Measurements from ENCODE around the gene LIPM. TPM values are rescaled to one million over a fixed set of nuclear protein-coding genes. Genes with fewer than 3 reads are reported as not detected.

The LIPM gene
- polyA plus RNA-seq, 3 donors: not detected

DNA sequence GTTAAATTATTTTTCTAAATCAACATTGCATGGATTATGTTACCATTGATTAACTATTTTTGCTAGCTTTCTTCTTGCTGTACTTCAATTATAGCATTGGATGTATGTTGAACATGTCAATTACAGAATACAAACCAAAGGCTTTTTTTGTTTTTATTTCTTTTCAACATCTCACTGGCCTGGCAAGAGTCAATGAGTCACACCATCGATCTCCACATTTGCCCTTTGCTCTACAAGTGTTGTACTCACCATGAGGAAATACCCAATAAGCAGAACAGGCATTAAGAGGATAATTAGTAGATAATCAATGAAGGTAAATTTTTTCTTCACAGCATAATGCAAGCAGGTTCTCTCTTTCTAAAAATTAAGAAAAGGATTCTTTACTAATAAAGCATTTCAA is 25.8 kb downstream of the LIPM start:
- Histone ChIP-seq H3K36me3 (replicated peaks in 1 of 2; ENCODE audit: control insufficient read depth in 1 of 2, insufficient read depth in 2 of 2, low read length in 2 of 2) (peaks cover 5 to 68% of the 10 kb centered on the region in 2 donors), H3K79me2 (ENCODE audit: insufficient read depth, low read length) (no peaks in the 10 kb centered on the region), H4K20me1 (ENCODE audit: insufficient read depth, low read length) (no peaks in the 10 kb centered on the region), H3K4me3 (replicated peaks in 1 of 3; ENCODE audit: low read depth in 2 of 3, low read length in 3 of 3) (no peak overlapping the region), H3K9me3 (replicated peaks in 1 of 2; ENCODE audit: control insufficient read depth in 1 of 2, insufficient read depth in 1 of 2, low read length in 2 of 2) (no peaks in the 10 kb centered on the region), H3K4me1 (ENCODE audit: control insufficient read depth in 1 of 2, insufficient read depth in 2 of 2, low read length in 2 of 2) (peaks cover 7 to 9% of the 10 kb centered on the region in 2 donors), H3K9ac (ENCODE audit: insufficient read depth, low read length, poor library complexity, severe bottlenecking) (no peak overlapping the region), H3K27ac (ENCODE audit: low read depth in 1 of 2, low read length in 2 of 2) (no peak overlapping the region), H2AFZ (ENCODE audit: insufficient read depth, low read depth, low read length, poor library complexity, severe bottlenecking) (no peak overlapping the region), H3K4me2 (replicated peaks; ENCODE audit: extremely low read depth, low read length, poor library complexity, severe bottlenecking) (no peak overlapping the region), H3K27me3 (ENCODE audit: control insufficient read depth in 2 of 2, insufficient read depth in 2 of 2, low read length in 2 of 2) (no peaks in the 10 kb centered on the region)
- TF ChIP-seq CTCF (IDR thresholded peaks at IDR 0.05): no peak
- Mint-ChIP-seq H3K27me3 (ENCODE audit: low read depth in 3 of 3) (no peaks in the 10 kb centered on the region), H3K4me1 (peaks cover 6% of the 10 kb centered on the region), H3K27ac (no peak overlapping the region), H3K4me3 (no peak overlapping the region), H3K9me3 (no peaks in the 10 kb centered on the region), H3K36me3 (peaks cover 61 to 67% of the 10 kb centered on the region in 2 donors)
- intact Hi-C loops (cut with micrococcal nuclease): no loop called here
- DNase-seq: no peak
- WGBS (ENCODE audit: insufficient coverage): no CpG with 5 or more reads among the region's 1 CpG

GRCh38 chr10:88830643-88831268 is 28.2 kb downstream of the LIPM start:
- no peaks in the 10 kb centered on the region for H3K9me3 Mint-ChIP-seq
- 100% methylated on average over 5 of the region's 9 CpGs for WGBS (ENCODE audit: insufficient coverage)
- Histone ChIP-seq H3K9me3 (replicated peaks in 1 of 2; ENCODE audit: control insufficient read depth in 1 of 2, insufficient read depth in 1 of 2, low read length in 2 of 2) (no peaks in the 10 kb centered on the region), H4K20me1 (ENCODE audit: insufficient read depth, low read length) (no peaks in the 10 kb centered on the region), H3K9ac (ENCODE audit: insufficient read depth, low read length, poor library complexity, severe bottlenecking) (no peak overlapping the region), H3K27me3 (ENCODE audit: control insufficient read depth in 2 of 2, insufficient read depth in 2 of 2, low read length in 2 of 2) (no peaks in the 10 kb centered on the region), H3K4me2 (replicated peaks; ENCODE audit: extremely low read depth, low read length, poor library complexity, severe bottlenecking) (no peak overlapping the region), H3K27ac (ENCODE audit: low read depth in 1 of 2, low read length in 2 of 2) (no peak overlapping the region), H3K4me3 (replicated peaks in 1 of 3; ENCODE audit: low read depth in 2 of 3, low read length in 3 of 3) (no peak overlapping the region), H3K4me1 (ENCODE audit: control insufficient read depth in 1 of 2, insufficient read depth in 2 of 2, low read length in 2 of 2) (peaks cover 30 to 33% of the 10 kb centered on the region in 2 donors), H2AFZ (ENCODE audit: insufficient read depth, low read depth, low read length, poor library complexity, severe bottlenecking) (no peak overlapping the region), H3K79me2 (ENCODE audit: insufficient read depth, low read length) (no peaks in the 10 kb centered on the region), H3K36me3 (replicated peaks in 1 of 2; ENCODE audit: control insufficient read depth in 1 of 2, insufficient read depth in 2 of 2, low read length in 2 of 2) (peaks cover 2 to 52% of the 10 kb centered on the region in 2 donors)
- no peak for TF ChIP-seq CTCF (IDR thresholded peaks at IDR 0.05)
- no peak overlapping the region for H3K4me3 Mint-ChIP-seq
- intact Hi-C loops (cut with micrococcal nuclease): no loop called here
- H3K36me3 Mint-ChIP-seq: peaks cover 50 to 54% of the 10 kb centered on the region in 2 donors
- H3K27ac Mint-ChIP-seq: peak overlapping the region in 2 of 7 donors; percentile 48 to 57
- H3K4me1 Mint-ChIP-seq: peaks cover 16% of the 10 kb centered on the region
- no peaks in the 10 kb centered on the region for H3K27me3 Mint-ChIP-seq (ENCODE audit: low read depth in 3 of 3)
- DNase-seq: no peak

All from CD14-positive monocyte (primary cell).